Measurements from ENCODE around the gene GTF2A2. TPM values are rescaled to one million over a fixed set of nuclear protein-coding genes. Genes with fewer than 3 reads are reported as not detected.

The GTF2A2 gene
- total RNA-seq, 1 experiment from 2014 or later: 129 TPM

GRCh38 chr15:59596640-59597039, 60.7 kb downstream of the GTF2A2 start:
- CTCF ChIA-PET: no interaction called here
- ATAC-seq: no peak
- H3K9me3 Mint-ChIP-seq: peaks cover 20% of the 10 kb centered on the region
- POLR2A ChIA-PET: no interaction called here
- peaks cover 6% of the 10 kb centered on the region for H3K36me3 Mint-ChIP-seq
- no peak for TF ChIP-seq ATF1 (CRISPR knock-in tag; IDR thresholded peaks at IDR 0.05)
- no peak for TF ChIP-seq ZSCAN18 (CRISPR knock-in tag; IDR thresholded peaks at IDR 0.05)
- TF ChIP-seq MLX (CRISPR knock-in tag; IDR thresholded peaks at IDR 0.05): no peak
- no peak for TF ChIP-seq IRF2 (CRISPR knock-in tag; IDR thresholded peaks at IDR 0.05; ENCODE audit: borderline replicate concordance, low read depth)
- TF ChIP-seq ELF4 (CRISPR knock-in tag; IDR thresholded peaks at IDR 0.05; ENCODE audit: low read depth): no peak
- TF ChIP-seq ZNF121 (CRISPR knock-in tag; IDR thresholded peaks at IDR 0.05): no peak
- TF ChIP-seq STAT6 (CRISPR knock-in tag; conservative IDR thresholded peaks at IDR 0.05; ENCODE audit: low read depth): no peak
- TF ChIP-seq AR (CRISPR knock-in tag; IDR thresholded peaks at IDR 0.05): no peak
- no peak for TF ChIP-seq ATF6 (CRISPR knock-in tag; IDR thresholded peaks at IDR 0.05)
- no peak for TF ChIP-seq SMAD4 (CRISPR knock-in tag; IDR thresholded peaks at IDR 0.05)
- TF ChIP-seq SMAD3 (CRISPR knock-in tag; IDR thresholded peaks at IDR 0.05; ENCODE audit: borderline replicate concordance): no peak
- no peak for TF ChIP-seq NFATC4 (CRISPR knock-in tag; IDR thresholded peaks at IDR 0.05)
- TF ChIP-seq ZNF281 (CRISPR knock-in tag; IDR thresholded peaks at IDR 0.05): no peak
- TF ChIP-seq ZNF532 (CRISPR knock-in tag; IDR thresholded peaks at IDR 0.05; ENCODE audit: borderline replicate concordance): no peak
- TF ChIP-seq PRRX2 (CRISPR knock-in tag; IDR thresholded peaks at IDR 0.05): no peak
- TF ChIP-seq GRHL2 (CRISPR knock-in tag; IDR thresholded peaks at IDR 0.05; ENCODE audit: insufficient replicate concordance, severe bottlenecking): no peak
- TF ChIP-seq CDX4 (CRISPR knock-in tag; IDR thresholded peaks at IDR 0.05; ENCODE audit: borderline replicate concordance): no peak
- no peak for TF ChIP-seq NR3C1 (CRISPR knock-in tag; conservative IDR thresholded peaks at IDR 0.05; ENCODE audit: low read depth)
- no peak for TF ChIP-seq ZNF423 (CRISPR knock-in tag; IDR thresholded peaks at IDR 0.05)
- TF ChIP-seq SP1 (CRISPR knock-in tag; conservative IDR thresholded peaks at IDR 0.05): no peak
- no peaks in the 10 kb centered on the region; the same call in 1 of the 2 replicates for H3K27me3 Mint-ChIP-seq (ENCODE audit: low read depth)
- no peaks in the 10 kb centered on the region for H3K4me1 Mint-ChIP-seq
- DNase-seq (ENCODE audit: low spot score): no peak
- no peak overlapping the region for H3K27ac Mint-ChIP-seq
- no peak overlapping the region for H3K4me3 Mint-ChIP-seq

Measured in WTC11 (cell line).